Smooth muscle cell (in vitro differentiated cells): Measurements from ENCODE around the gene ACOX3. TPM values are rescaled to one million over a fixed set of nuclear protein-coding genes. Genes with fewer than 3 reads are reported as not detected.
"Not testable (repeated sequence)": the region's sequence is repeated elsewhere in the genome, so short reads cannot be mapped to it uniquely, and the experiment has no call there.

Experiments used
- DNase-seq: peaks from one replicate; lab custom pipeline; 2025; ENCODE audit not compliant: unreplicated experiment; lab: John Stamatoyannopoulos, UW
- H2AFZ ChIP-seq: fragments of 200-600 bp; sonication (generic); 2 replicates; pipeline ENCODE4 v1.6.0; 2016; ENCODE audit warnings: antibody characterized with exemption, low read depth, mild to moderate bottlenecking
- H3F3A ChIP-seq: fragments of 200-600 bp; sonication (generic); 2 replicates; pipeline ENCODE4 v1.6.0; 2017; ENCODE audit warnings: antibody characterized with exemption, low read depth
- H3K27ac ChIP-seq: fragments of 200-600 bp; sonication (generic); 2 replicates; pipeline ENCODE4 v1.5.1; 2016; ENCODE audit warnings: low read depth, mild to moderate bottlenecking
- H3K27me3 ChIP-seq: fragments of 200-600 bp; sonication (generic); 2 replicates; pipeline ENCODE4 v1.6.1; 2016; ENCODE audit warnings: low read depth, mild to moderate bottlenecking
- H3K36me3 ChIP-seq: fragments of 200-600 bp; sonication (generic); 2 replicates; pipeline ENCODE4 v1.5.1; 2016; ENCODE audit warnings: low read depth
- H3K4me1 ChIP-seq: fragments of 200-600 bp; sonication (generic); 2 replicates; pipeline ENCODE4 v1.5.1; 2016; ENCODE audit warnings: low read depth
- H3K4me2 ChIP-seq: fragments of 200-600 bp; sonication (generic); 2 replicates; pipeline ENCODE4 v1.6.0; 2016; ENCODE audit warnings: mild to moderate bottlenecking
- H3K4me3 ChIP-seq: fragments of 200-600 bp; sonication (generic); 2 replicates; pipeline ENCODE4 v1.5.1; 2016; ENCODE audit warnings: mild to moderate bottlenecking
- H3K79me2 ChIP-seq: fragments of 200-600 bp; sonication (generic); 2 replicates; pipeline ENCODE4 v1.6.0; 2016; ENCODE audit warnings: low read depth, mild to moderate bottlenecking
- H3K9ac ChIP-seq: fragments of 200-600 bp; sonication (generic); 2 replicates; pipeline ENCODE4 v1.6.0; 2016; ENCODE audit warnings: low read depth
- H3K9me3 ChIP-seq: fragments of 200-600 bp; sonication (generic); replicated peaks from 2 replicates; pipeline ENCODE4 v1.5.1; 2016; ENCODE audit warnings: low read depth
- H4K20me1 ChIP-seq: fragments of 200-600 bp; sonication (generic); 2 replicates; pipeline ENCODE4 v1.6.0; 2016; ENCODE audit warnings: low read depth
- WGBS: methylation state at CpG from one replicate; pipeline ENCODE4 v1.1.7; 2016; ENCODE audit warnings: low lambda C conversion rate; 5-methylcytosine and 5-hydroxymethylcytosine counted together
- polyA plus RNA-seq: library from polyadenylated mRNA; unstranded; fragments of >200 nt; fragmentation: Nextera tagmentation; extraction: Ambion mirVana; gene quantifications from 2 replicates; pipeline ENCODE4 v1.2.1, GENCODE V29; 2016
- total RNA-seq: library from RNA; depleted of rRNA; stranded (reverse); fragments of >200 nt; gene quantifications from 2 replicates; pipeline ENCODE4 v1.2.3, GENCODE V29; 2014
- TF ChIP-seq, protein P1 (sequence below): fragments of 200-600 bp; sonication (generic); IDR thresholded peaks from 2 replicates; pipeline ENCODE4 v1.5.1; 2017; ENCODE audit warnings: borderline replicate concordance, mild to moderate bottlenecking, antibody characterized with exemption; ENCODE audit not compliant: insufficient read depth, poor library complexity, severe bottlenecking

The ACOX3 gene
- total and polyA plus RNA-seq, 2 experiments from 2014 or later, result 25.0 to 27.9 TPM

DNA sequence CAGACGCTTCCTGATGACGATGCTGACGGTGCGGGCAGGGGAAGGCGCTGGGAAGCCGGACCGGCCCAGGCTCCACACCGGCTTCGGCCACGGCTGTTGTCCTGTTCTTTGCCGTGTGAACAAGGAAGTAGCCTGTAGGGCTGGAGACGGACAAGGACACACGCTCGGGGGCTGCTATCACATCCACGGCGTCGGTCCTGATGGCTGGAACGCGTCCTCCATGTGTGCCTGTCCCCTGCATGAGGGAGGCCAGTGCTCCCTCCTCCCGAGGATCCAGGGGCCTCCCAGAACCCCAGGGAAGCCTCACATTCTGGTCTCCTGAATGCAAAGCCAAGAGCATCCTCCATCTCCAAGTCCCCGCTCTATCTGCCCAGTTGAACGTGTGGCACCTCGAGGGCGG lies 53.8 kb downstream of the ACOX3 start:
- DNase-seq, result no peak
- 97% methylated on average over 24 of the region's 24 CpGs for WGBS

DNA sequence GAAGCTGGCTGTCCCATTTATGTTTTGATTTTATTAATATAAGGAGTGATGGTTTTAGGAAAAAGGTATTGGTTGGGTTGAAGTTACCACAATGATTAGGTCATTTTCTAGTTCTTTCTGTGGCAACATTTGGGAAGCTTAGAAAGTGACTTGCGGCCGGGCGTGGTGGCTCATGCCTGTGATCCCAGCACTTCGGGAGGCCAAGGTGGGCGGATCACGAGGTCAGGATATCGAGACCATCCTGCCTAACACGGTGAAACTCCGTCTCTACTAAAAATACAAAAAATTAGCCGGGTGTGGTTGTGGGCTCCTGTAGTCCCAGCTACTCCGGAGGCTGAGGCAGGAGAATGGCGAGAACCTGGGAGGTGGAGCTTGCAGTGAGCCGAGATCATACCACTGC lies 54.4 kb downstream of the ACOX3 start:
- not testable (repeated sequence) for H3K27me3 ChIP-seq, H3K79me2 ChIP-seq, H3F3A ChIP-seq, H2AFZ ChIP-seq, H3K4me1 ChIP-seq, H3K4me3 ChIP-seq, H3K4me2 ChIP-seq, H3K36me3 ChIP-seq, H3K9ac ChIP-seq, H3K9me3 ChIP-seq, DNase-seq, H3K27ac ChIP-seq
- H4K20me1 ChIP-seq, result peaks cover 27% of the 10 kb centered on the region
- 94% methylated on average over 13 of the region's 13 CpGs for WGBS

More for the DNA sequence above, 53.8 kb downstream of the ACOX3 start:
- peaks cover 29% of the 10 kb centered on the region for H4K20me1 ChIP-seq
- no peak overlapping the region for H3K9ac ChIP-seq
- no peaks in the 10 kb centered on the region for H3K27me3 ChIP-seq
- H3K4me3 ChIP-seq, result no peak overlapping the region
- H3K36me3 ChIP-seq, result no peaks in the 10 kb centered on the region
- no peak overlapping the region for H3K27ac ChIP-seq
- no peak overlapping the region for H2AFZ ChIP-seq
- TF ChIP-seq, protein P1, sequence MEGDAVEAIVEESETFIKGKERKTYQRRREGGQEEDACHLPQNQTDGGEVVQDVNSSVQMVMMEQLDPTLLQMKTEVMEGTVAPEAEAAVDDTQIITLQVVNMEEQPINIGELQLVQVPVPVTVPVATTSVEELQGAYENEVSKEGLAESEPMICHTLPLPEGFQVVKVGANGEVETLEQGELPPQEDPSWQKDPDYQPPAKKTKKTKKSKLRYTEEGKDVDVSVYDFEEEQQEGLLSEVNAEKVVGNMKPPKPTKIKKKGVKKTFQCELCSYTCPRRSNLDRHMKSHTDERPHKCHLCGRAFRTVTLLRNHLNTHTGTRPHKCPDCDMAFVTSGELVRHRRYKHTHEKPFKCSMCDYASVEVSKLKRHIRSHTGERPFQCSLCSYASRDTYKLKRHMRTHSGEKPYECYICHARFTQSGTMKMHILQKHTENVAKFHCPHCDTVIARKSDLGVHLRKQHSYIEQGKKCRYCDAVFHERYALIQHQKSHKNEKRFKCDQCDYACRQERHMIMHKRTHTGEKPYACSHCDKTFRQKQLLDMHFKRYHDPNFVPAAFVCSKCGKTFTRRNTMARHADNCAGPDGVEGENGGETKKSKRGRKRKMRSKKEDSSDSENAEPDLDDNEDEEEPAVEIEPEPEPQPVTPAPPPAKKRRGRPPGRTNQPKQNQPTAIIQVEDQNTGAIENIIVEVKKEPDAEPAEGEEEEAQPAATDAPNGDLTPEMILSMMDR, result no peak
- H3K9me3 ChIP-seq, result no peaks in the 10 kb centered on the region
- H3K79me2 ChIP-seq, result no peaks in the 10 kb centered on the region
- peaks cover 2% of the 10 kb centered on the region for H3K4me1 ChIP-seq
- peaks cover 3% of the 10 kb centered on the region for H3F3A ChIP-seq
- no peak overlapping the region for H3K4me2 ChIP-seq

DNA sequence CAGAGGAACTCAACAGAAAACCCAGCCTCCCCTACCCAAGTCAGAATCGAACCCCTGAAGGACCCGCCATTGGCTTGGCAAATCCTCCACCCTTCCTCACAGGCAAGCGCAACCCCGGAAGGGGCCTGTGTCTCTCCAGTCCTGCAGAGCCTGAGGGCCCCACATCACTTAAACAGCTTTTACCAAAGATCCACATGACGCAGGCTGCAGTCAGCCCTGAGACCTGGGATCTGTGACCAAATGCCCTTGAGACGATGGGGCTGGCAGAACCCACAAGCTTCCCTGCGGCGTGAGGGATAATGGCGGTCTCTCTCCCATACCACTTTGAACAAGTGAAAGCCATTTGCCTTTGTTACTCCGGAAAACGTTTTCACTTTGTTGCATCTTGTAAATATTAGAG lies 54.9 kb downstream of the ACOX3 start:
- WGBS, result 90% methylated on average over 11 of the region's 11 CpGs
- TF ChIP-seq, protein P1, result no peak
- Histone ChIP-seq H2AFZ (no peak overlapping the region), H3K4me3 (no peak overlapping the region), H3K36me3 (no peaks in the 10 kb centered on the region), H3F3A (no peaks in the 10 kb centered on the region), H3K27ac (no peak overlapping the region), H3K27me3 (no peaks in the 10 kb centered on the region), H3K4me2 (no peak overlapping the region), H3K4me1 (peaks cover 2% of the 10 kb centered on the region), H3K9me3 (no peaks in the 10 kb centered on the region), H3K9ac (no peak overlapping the region), H4K20me1 (peaks cover 27% of the 10 kb centered on the region), H3K79me2 (no peaks in the 10 kb centered on the region)
- DNase-seq, result no peak

DNA sequence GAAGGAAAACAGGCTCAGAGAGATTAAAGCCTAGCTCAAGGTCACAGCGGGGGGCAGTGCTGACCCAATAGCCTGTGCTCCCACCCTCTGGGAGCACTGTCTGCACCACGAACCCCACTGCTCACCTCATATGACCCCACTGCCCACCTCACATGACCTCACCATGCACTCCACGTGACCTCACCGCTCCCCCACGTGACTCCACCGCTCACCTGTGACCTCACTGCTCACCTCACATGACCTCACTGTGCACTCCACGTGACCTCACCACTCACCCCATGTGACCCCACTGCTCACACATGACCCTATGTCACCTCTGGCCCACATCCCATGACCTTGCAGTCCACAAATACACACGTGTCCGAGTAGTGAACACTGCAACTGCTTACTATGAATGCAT lies 55.4 kb downstream of the ACOX3 start:
- DNase-seq, result no peak
- Histone ChIP-seq H3K4me1 (peaks cover 2% of the 10 kb centered on the region), H3K27ac (no peak overlapping the region), H3K9ac (no peak overlapping the region), H3K36me3 (no peaks in the 10 kb centered on the region), H3K9me3 (no peaks in the 10 kb centered on the region), H3K4me3 (no peak overlapping the region), H4K20me1 (peaks cover 27% of the 10 kb centered on the region), H3K79me2 (no peaks in the 10 kb centered on the region), H2AFZ (no peak overlapping the region), H3K27me3 (no peaks in the 10 kb centered on the region), H3K4me2 (no peak overlapping the region), H3F3A (no peaks in the 10 kb centered on the region)
- WGBS, result 95% methylated on average over 9 of the region's 9 CpGs
- TF ChIP-seq, protein P1, result no peak
